IMR-90 (cell line): ENCODE results near the gene TAS2R40. TPM values are rescaled to one million over a fixed set of nuclear protein-coding genes. Genes with fewer than 3 reads are reported as not detected.

Experiments
- ATAC-seq: fragments of 200-7000 bp; cut with Tn5 transposase; 2 replicates; pipeline ENCODE4 v1.9.1; 2020; ENCODE audit warnings: low read depth, mild to moderate bottlenecking, moderate library complexity
- BruUV-seq: library from RNA; stranded (reverse); fragments of 400-500 nt; replicated peaks from 2 replicates; lab custom pipeline; 2021; lab: Mats Ljungman, UMichigan
- CTCF ChIA-PET: fragments of 300-600 bp; formaldehyde crosslinking; extraction: SDS; loops from one replicate; lab custom pipeline; 2021; ENCODE audit warnings: antibody characterized with exemption; lab: Yijun Ruan, JAX
- POLR2A ChIA-PET: fragments of 300-600 bp; sonication (Branson Sonifier 250); formaldehyde crosslinking; loops from one replicate; lab custom pipeline; 2022; ENCODE audit warnings: antibody characterized with exemption; ENCODE audit not compliant: unreplicated experiment; lab: Charles Lee
- DNase-seq: peaks from one replicate; pipeline ENCODE4 v3.0.0; 2013
- H2AFZ ChIP-seq: replicated peaks from 2 replicates; pipeline ENCODE3; 2013; ENCODE audit warnings: low read length, mild to moderate bottlenecking; ENCODE audit not compliant: poor library complexity
- H2AK5ac ChIP-seq: 2 replicates; pipeline ENCODE4 v1.6.1; 2013; ENCODE audit warnings: low read depth, low read length, inconsistent platforms
- H2AK9ac ChIP-seq: replicated peaks from 2 replicates; pipeline ENCODE3; 2013; ENCODE audit warnings: mild to moderate bottlenecking, low read depth, low read length, moderate library complexity; ENCODE audit not compliant: poor library complexity
- H2BK120ac ChIP-seq: 2 replicates; pipeline ENCODE4 v1.6.1; 2013; ENCODE audit warnings: low read depth, low read length, inconsistent platforms
- H2BK15ac ChIP-seq: 3 replicates; pipeline ENCODE4 v1.6.1; 2013; ENCODE audit warnings: low read depth, low read length, inconsistent platforms
- H2BK20ac ChIP-seq: 2 replicates; pipeline ENCODE4 v1.6.1; 2013; ENCODE audit warnings: low read depth, mild to moderate bottlenecking, inconsistent platforms, low read length, moderate library complexity
- H2BK5ac ChIP-seq: 2 replicates; pipeline ENCODE4 v1.6.1; 2013; ENCODE audit warnings: mild to moderate bottlenecking, low read depth, low read length, inconsistent platforms; ENCODE audit not compliant: poor library complexity, severe bottlenecking
- H3K14ac ChIP-seq: replicated peaks from 2 replicates; pipeline ENCODE4 v1.6.1; 2013; ENCODE audit warnings: low read depth, low read length, inconsistent platforms
- H3K18ac ChIP-seq: 2 replicates; pipeline ENCODE4 v1.6.1; 2013; ENCODE audit warnings: low read depth, low read length, control low read depth
- H3K23ac ChIP-seq: 2 replicates; pipeline ENCODE4 v1.6.1; 2013; ENCODE audit warnings: low read depth, low read length, inconsistent platforms
- H3K27ac ChIP-seq: 2 replicates; pipeline ENCODE4 v1.5.1; 2013; ENCODE audit warnings: mild to moderate bottlenecking, control low read depth, low read length; ENCODE audit not compliant: insufficient read depth
- H3K27me3 ChIP-seq: 2 replicates; pipeline ENCODE4 v1.6.1; 2013; ENCODE audit warnings: low read length; ENCODE audit not compliant: control insufficient read depth, insufficient read depth
- H3K36me3 ChIP-seq: 2 replicates; pipeline ENCODE4 v1.6.1; 2013; ENCODE audit warnings: low read length, mixed read lengths; ENCODE audit not compliant: control insufficient read depth, insufficient read depth
- H3K4ac ChIP-seq: 2 replicates; pipeline ENCODE4 v1.6.1; 2013; ENCODE audit warnings: low read depth, low read length, inconsistent platforms
- H3K4me1 ChIP-seq: 2 replicates; pipeline ENCODE4 v1.6.1; 2013; ENCODE audit warnings: low read length, mixed read lengths; ENCODE audit not compliant: control insufficient read depth, insufficient read depth
- H3K4me2 ChIP-seq: 2 replicates; pipeline ENCODE4 v1.6.1; 2013; ENCODE audit warnings: low read depth, mild to moderate bottlenecking, control low read depth, low read length, moderate library complexity
- H3K4me3 ChIP-seq: 2 replicates; pipeline ENCODE4 v1.5.1; 2013; ENCODE audit warnings: low read depth, mild to moderate bottlenecking, control low read depth, low read length, moderate library complexity; ENCODE audit not compliant: insufficient read depth
- H3K56ac ChIP-seq: 2 replicates; pipeline ENCODE4 v1.6.1; 2013; ENCODE audit warnings: low read length, inconsistent platforms; ENCODE audit not compliant: insufficient read depth; ENCODE audit errors: extremely low read depth
- H3K79me1 ChIP-seq, 2 experiments: 2 replicates each; pipeline ENCODE4 v1.6.1; 2013; ENCODE audit warnings: low read length in 2 of 2, inconsistent platforms in 1 of 2, low read depth in 1 of 2
- H3K9ac ChIP-seq: 2 replicates; pipeline ENCODE4 v1.6.1; 2013; ENCODE audit warnings: low read depth, low read length, control low read depth
- H3K9me1 ChIP-seq: 2 replicates; pipeline ENCODE4 v1.6.1; 2013; ENCODE audit warnings: low read length, inconsistent platforms; ENCODE audit not compliant: insufficient read depth
- H3K9me3 ChIP-seq: 2 replicates; pipeline ENCODE4 v1.6.1; 2013; ENCODE audit warnings: low read length; ENCODE audit not compliant: control insufficient read depth, insufficient read depth
- H4K20me1 ChIP-seq: 2 replicates; pipeline ENCODE4 v1.6.1; 2013; ENCODE audit warnings: low read length, inconsistent platforms; ENCODE audit not compliant: insufficient read depth
- H4K5ac ChIP-seq: 2 replicates; pipeline ENCODE4 v1.6.1; 2013; ENCODE audit warnings: mild to moderate bottlenecking, low read depth, low read length, control low read depth
- H4K8ac ChIP-seq, 2 experiments: 2 replicates each; pipeline ENCODE4 v1.6.1; 2013; ENCODE audit warnings: low read depth in 2 of 2, low read length in 2 of 2, control low read depth in 1 of 2, inconsistent platforms in 1 of 2
- H4K91ac ChIP-seq: 2 replicates; pipeline ENCODE4 v1.6.1; 2013; ENCODE audit warnings: low read depth, low read length, inconsistent platforms; ENCODE audit not compliant: insufficient read depth
- BHLHE40 ChIP-seq: fragments of 150-350 bp; IDR thresholded peaks from 2 replicates; pipeline ENCODE4 v1.6.1; 2016; ENCODE audit warnings: mild to moderate bottlenecking, low read depth, low read length
- CEBPB ChIP-seq: IDR thresholded peaks from 2 replicates; pipeline ENCODE4 v1.6.1; 2012; ENCODE audit warnings: low read depth, low read length, improper control_type of control experiment
- CHD1 ChIP-seq: IDR thresholded peaks from 2 replicates; pipeline ENCODE4 v1.6.1; 2012; ENCODE audit warnings: low read depth, low read length, improper control_type of control experiment
- FOS ChIP-seq: fragments of 150-350 bp; IDR thresholded peaks from 2 replicates; pipeline ENCODE4 v1.6.1; 2016; ENCODE audit warnings: low read depth, low read length
- MAFK ChIP-seq: IDR thresholded peaks from 2 replicates; pipeline ENCODE4 v1.6.1; 2012; ENCODE audit warnings: low read depth, low read length, improper control_type of control experiment
- MAZ ChIP-seq: IDR thresholded peaks from 2 replicates; pipeline ENCODE4 v1.6.1; 2012; ENCODE audit warnings: low read depth, mild to moderate bottlenecking, low read length, improper control_type of control experiment, moderate library complexity, borderline replicate concordance
- MXI1 ChIP-seq: IDR thresholded peaks from 2 replicates; pipeline ENCODE4 v1.6.1; 2012; ENCODE audit warnings: low read depth, mild to moderate bottlenecking, low read length, moderate library complexity, borderline replicate concordance
- NFE2L2 ChIP-seq: fragments of 150-350 bp; IDR thresholded peaks from 2 replicates; pipeline ENCODE4 v1.6.1; 2016; ENCODE audit warnings: low read depth, mild to moderate bottlenecking, low read length
- POLR2A ChIP-seq: IDR thresholded peaks from 2 replicates; pipeline ENCODE4 v1.6.1; 2012; ENCODE audit warnings: mild to moderate bottlenecking, low read depth, low read length
- RAD21 ChIP-seq: IDR thresholded peaks from 2 replicates; pipeline ENCODE4 v1.6.1; 2012; ENCODE audit warnings: low read length, improper control_type of control experiment
- RCOR1 ChIP-seq: IDR thresholded peaks from 2 replicates; pipeline ENCODE4 v1.6.1; 2012; ENCODE audit warnings: mild to moderate bottlenecking, low read length, improper control_type of control experiment; ENCODE audit not compliant: insufficient replicate concordance
- RFX5 ChIP-seq: IDR thresholded peaks from 2 replicates; pipeline ENCODE4 v1.8.0; 2012; ENCODE audit warnings: low read depth, mild to moderate bottlenecking, low read length, moderate library complexity
- SMC3 ChIP-seq: fragments of 150-350 bp; IDR thresholded peaks from 2 replicates; pipeline ENCODE4 v1.6.1; 2016; ENCODE audit warnings: low read depth, mild to moderate bottlenecking, antibody characterized with exemption, low read length, moderate library complexity
- WGBS, 2 experiments: methylation state at CpG; one replicate each; pipeline versions ENCODE4 v1.1.5 to v1.1.7; 2013; ENCODE audit warnings: missing lambda C conversion rate in 2 of 2; ENCODE audit not compliant: insufficient read length in 1 of 2; ENCODE audit errors: extremely low coverage in 2 of 2; 5-methylcytosine and 5-hydroxymethylcytosine counted together
- dilution Hi-C: fragments of 300-500 bp; cut with HindIII; formaldehyde crosslinking; loops from one replicate; pipeline ENCODE4 v1.14.3; 2018; ENCODE audit warnings: low sequenced_read_pairs; ENCODE audit not compliant: unreplicated experiment
- in situ Hi-C: fragments of 300-500 bp; cut with MboI; formaldehyde crosslinking; loops from 3 replicates; pipeline ENCODE4 v1.14.3; 2019; ENCODE audit warnings: low sequenced_read_pairs, inconsistent platforms, mixed read lengths
- intact Hi-C: fragments of 100-400 bp; cut with micrococcal nuclease; formaldehyde crosslinking; loops from 2 replicates; pipeline ENCODE4 v1.10.0; 2022
- polyA plus RNA-seq, 3 experiments: library from polyadenylated mRNA; depleted of rRNA; stranded (reverse); fragments of >200 nt; gene quantifications; 2 replicates each; pipeline ENCODE4 v1.2.3, GENCODE V29; 2012; ENCODE audit warnings: low replicate concordance in 1 of 3
- total RNA-seq: library from RNA; depleted of rRNA; stranded (reverse); fragments of >200 nt; gene quantifications from 2 replicates; pipeline ENCODE4 v1.2.3, GENCODE V29; 2012
- TF ChIP-seq, protein P1 (sequence below): fragments of 150-350 bp; IDR thresholded peaks from 2 replicates; pipeline ENCODE4 v1.6.1; 2016; ENCODE audit warnings: low read depth, mild to moderate bottlenecking, low read length, moderate library complexity, borderline replicate concordance
- TF ChIP-seq, protein P2 (sequence below): conservative IDR thresholded peaks from 2 replicates; pipeline ENCODE4 v1.5.1; 2012; ENCODE audit warnings: mild to moderate bottlenecking, low read depth, low read length, improper control_type of control experiment
- TF ChIP-seq, protein P3 (sequence below): fragments of 150-350 bp; IDR thresholded peaks from 2 replicates; pipeline ENCODE4 v1.6.1; 2017; ENCODE audit warnings: mild to moderate bottlenecking, antibody characterized with exemption, low read length, low read depth

TAS2R40 gene
- total and polyA plus RNA-seq, 2 of the 4 experiments (the other 2 are of a cell fraction) = not detected

DNA sequence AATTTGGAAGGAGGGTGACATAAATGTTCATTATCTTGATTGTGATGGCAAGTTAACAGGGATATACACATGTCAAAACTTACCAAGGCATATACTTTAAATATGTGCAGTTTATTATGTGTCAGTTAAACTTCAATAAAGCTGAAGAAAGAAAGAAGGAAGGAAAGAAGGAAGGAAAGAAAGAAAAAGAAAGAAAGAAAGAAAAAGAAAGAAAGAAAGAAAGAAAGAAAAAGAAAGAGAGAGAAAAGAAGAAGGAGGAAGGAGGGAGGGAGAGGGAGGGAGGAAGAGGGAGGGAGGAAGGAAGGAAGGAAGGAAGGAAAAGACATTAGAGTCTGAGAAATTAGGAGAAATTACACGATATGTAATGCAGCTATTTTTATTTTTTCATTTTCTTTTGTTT, 25.5 kb downstream of the TAS2R40 start:
- Histone ChIP-seq H4K5ac (no peak overlapping the region), H2BK5ac (no peak overlapping the region), H3K36me3 (no peaks in the 10 kb centered on the region), H3K18ac (no peak overlapping the region), H3K56ac (no peak overlapping the region), H2BK20ac (no peak overlapping the region), H2AK5ac (no peak overlapping the region), H3K14ac (no peak overlapping the region), H3K4me3 (no peak overlapping the region), H4K8ac (no peak overlapping the region), H3K4me1 (no peaks in the 10 kb centered on the region), H3K27me3 (peaks cover 12% of the 10 kb centered on the region), H4K91ac (no peak overlapping the region), H3K79me1 (no peaks in the 10 kb centered on the region), H2AK9ac (no peak overlapping the region), H3K9ac (no peak overlapping the region), H2AFZ (no peak overlapping the region), H2BK15ac (no peak overlapping the region), H3K9me1 (no peaks in the 10 kb centered on the region), H3K4ac (no peak overlapping the region), H4K20me1 (no peaks in the 10 kb centered on the region), H3K23ac (no peak overlapping the region), H2BK120ac (no peak overlapping the region), H3K9me3 (no peaks in the 10 kb centered on the region), H3K4me2 (no peak overlapping the region), H3K27ac (no peak overlapping the region)
- POLR2A ChIA-PET = no interaction called here
- dilution Hi-C loops = no loop called here
- ATAC-seq = no peak
- WGBS, 2 experiments = no CpG with 5 or more reads among the region's 1 CpG
- DNase-seq = no peak
- CTCF ChIA-PET = no interaction called here
- no TSS peak for BruUV-seq
- intact Hi-C loops = no loop called here
- TF ChIP-seq CEBPB (no peak), SMC3 (no peak), RAD21 (no peak), MAZ (no peak), NFE2L2 (no peak), BHLHE40 (no peak), CHD1 (no peak), MXI1 (no peak), RFX5 (no peak), RCOR1 (no peak), POLR2A (no peak), FOS (no peak), MAFK (no peak)
- TF ChIP-seq, protein P1, sequence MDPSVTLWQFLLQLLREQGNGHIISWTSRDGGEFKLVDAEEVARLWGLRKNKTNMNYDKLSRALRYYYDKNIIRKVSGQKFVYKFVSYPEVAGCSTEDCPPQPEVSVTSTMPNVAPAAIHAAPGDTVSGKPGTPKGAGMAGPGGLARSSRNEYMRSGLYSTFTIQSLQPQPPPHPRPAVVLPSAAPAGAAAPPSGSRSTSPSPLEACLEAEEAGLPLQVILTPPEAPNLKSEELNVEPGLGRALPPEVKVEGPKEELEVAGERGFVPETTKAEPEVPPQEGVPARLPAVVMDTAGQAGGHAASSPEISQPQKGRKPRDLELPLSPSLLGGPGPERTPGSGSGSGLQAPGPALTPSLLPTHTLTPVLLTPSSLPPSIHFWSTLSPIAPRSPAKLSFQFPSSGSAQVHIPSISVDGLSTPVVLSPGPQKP = no peak
- TF ChIP-seq, protein P2, sequence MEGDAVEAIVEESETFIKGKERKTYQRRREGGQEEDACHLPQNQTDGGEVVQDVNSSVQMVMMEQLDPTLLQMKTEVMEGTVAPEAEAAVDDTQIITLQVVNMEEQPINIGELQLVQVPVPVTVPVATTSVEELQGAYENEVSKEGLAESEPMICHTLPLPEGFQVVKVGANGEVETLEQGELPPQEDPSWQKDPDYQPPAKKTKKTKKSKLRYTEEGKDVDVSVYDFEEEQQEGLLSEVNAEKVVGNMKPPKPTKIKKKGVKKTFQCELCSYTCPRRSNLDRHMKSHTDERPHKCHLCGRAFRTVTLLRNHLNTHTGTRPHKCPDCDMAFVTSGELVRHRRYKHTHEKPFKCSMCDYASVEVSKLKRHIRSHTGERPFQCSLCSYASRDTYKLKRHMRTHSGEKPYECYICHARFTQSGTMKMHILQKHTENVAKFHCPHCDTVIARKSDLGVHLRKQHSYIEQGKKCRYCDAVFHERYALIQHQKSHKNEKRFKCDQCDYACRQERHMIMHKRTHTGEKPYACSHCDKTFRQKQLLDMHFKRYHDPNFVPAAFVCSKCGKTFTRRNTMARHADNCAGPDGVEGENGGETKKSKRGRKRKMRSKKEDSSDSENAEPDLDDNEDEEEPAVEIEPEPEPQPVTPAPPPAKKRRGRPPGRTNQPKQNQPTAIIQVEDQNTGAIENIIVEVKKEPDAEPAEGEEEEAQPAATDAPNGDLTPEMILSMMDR = no peak
- TF ChIP-seq, protein P3, sequence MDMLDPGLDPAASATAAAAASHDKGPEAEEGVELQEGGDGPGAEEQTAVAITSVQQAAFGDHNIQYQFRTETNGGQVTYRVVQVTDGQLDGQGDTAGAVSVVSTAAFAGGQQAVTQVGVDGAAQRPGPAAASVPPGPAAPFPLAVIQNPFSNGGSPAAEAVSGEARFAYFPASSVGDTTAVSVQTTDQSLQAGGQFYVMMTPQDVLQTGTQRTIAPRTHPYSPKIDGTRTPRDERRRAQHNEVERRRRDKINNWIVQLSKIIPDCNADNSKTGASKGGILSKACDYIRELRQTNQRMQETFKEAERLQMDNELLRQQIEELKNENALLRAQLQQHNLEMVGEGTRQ = no peak
- in situ Hi-C loops = no loop called here
